SU-DHL-6 (cell line): ENCODE measurements around the gene PDE4B.

ENCODE experiments used
- CTCF ChIP-seq: fragments of 200-600 bp; sonication (generic); IDR thresholded peaks from one replicate; pipeline ENCODE4 v1.5.1; 2017; ENCODE audit warnings: antibody characterized with exemption, mild to moderate bottlenecking, low read length, moderate library complexity; ENCODE audit not compliant: insufficient read depth, poor library complexity, severe bottlenecking
- EZH2phosphoT487 ChIP-seq: fragments of 200-600 bp; sonication (generic), shearing (Covaris generic); conservative IDR thresholded peaks from 2 replicates; pipeline ENCODE4 v1.6.1; 2018; ENCODE audit warnings: mild to moderate bottlenecking, antibody characterized with exemption, low read length, moderate library complexity, mixed read lengths

GRCh38 chr1:65991694-65992093, 199.0 kb downstream of the PDE4B start:
- TF ChIP-seq CTCF (no peak), EZH2phosphoT487 (no peak)
